LHCN-M2 (cell line): ENCODE measurements around the gene ALDH3A1. TPM values are rescaled to one million over a fixed set of nuclear protein-coding genes. Genes with fewer than 3 reads are reported as not detected.
"Not testable (repeated sequence)": the region's sequence is repeated elsewhere in the genome, so short reads cannot be mapped to it uniquely, and the experiment has no call there.

Experiments
- DNase-seq: peaks from one replicate; pipeline ENCODE4 v3.0.0-alpha.2; 2012; ENCODE audit warnings: low read depth
- polyA plus RNA-seq: library from polyadenylated mRNA; unstranded; fragments of >200 nt; gene quantifications from one replicate; pipeline ENCODE4 v1.2.1, GENCODE V29; 2012; ENCODE audit warnings: missing spikeins
- total RNA-seq: library from RNA; depleted of rRNA; stranded (reverse); fragments of >200 nt; gene quantifications from 2 replicates; pipeline ENCODE4 v1.2.3, GENCODE V29; 2014; rRNA removed

Gene ALDH3A1
- total RNA-seq, result not detected in 2 replicates
- polyA plus RNA-seq, result 0.10 TPM

GRCh38 chr17:19747829-19748806 lies at the start of gene ALDH3A1:
Gene ALDH3A1, minus strand, starts transcription at chr17:19748298. Its CDS starts 3,169 bp downstream, at chr17:19745129.
- peak; percentile 19 for DNase-seq

GRCh38 chr17:19796457-19796856 lies 48.4 kb upstream of the ALDH3A1 start:
- no peak for DNase-seq

- no peak for DNase-seq
These were observed 43.9 kb upstream of the ALDH3A1 start for GRCh38 chr17:19791918-19792550.

- DNase-seq, result peak; percentile 54
These were observed 39.7 kb upstream of the ALDH3A1 start for GRCh38 chr17:19787733-19788357.

- no peak for DNase-seq
These were observed 37.8 kb upstream of the ALDH3A1 start for GRCh38 chr17:19785854-19786253.

- no peak for DNase-seq
These were observed 33.7 kb upstream of the ALDH3A1 start for GRCh38 chr17:19781488-19782458.

GRCh38 chr17:19780846-19781245 lies 32.7 kb upstream of the ALDH3A1 start:
- DNase-seq, result peak; percentile 9

- no peak for DNase-seq
These were observed 25.4 kb upstream of the ALDH3A1 start for GRCh38 chr17:19773534-19773933.

GRCh38 chr17:19771971-19772630 lies 24.0 kb upstream of the ALDH3A1 start:
- DNase-seq, result no peak

GRCh38 chr17:19770985-19771735 lies 23.1 kb upstream of the ALDH3A1 start:
- no peak for DNase-seq

GRCh38 chr17:19769946-19770652 lies 22.0 kb upstream of the ALDH3A1 start:
- peak; percentile 57 for DNase-seq

GRCh38 chr17:19768046-19768782 lies 20.1 kb upstream of the ALDH3A1 start:
- DNase-seq, result no peak

- DNase-seq, result peak; percentile 37
These were observed 18.5 kb upstream of the ALDH3A1 start for GRCh38 chr17:19766421-19767270.

- no peak for DNase-seq
These were observed 17.9 kb upstream of the ALDH3A1 start for GRCh38 chr17:19766016-19766415.

GRCh38 chr17:19763991-19764390 lies 15.9 kb upstream of the ALDH3A1 start:
- DNase-seq, result not testable (repeated sequence)

- no peak for DNase-seq
These were observed 15.3 kb upstream of the ALDH3A1 start for GRCh38 chr17:19763416-19763815.

GRCh38 chr17:19762515-19762961 lies 14.4 kb upstream of the ALDH3A1 start:
- DNase-seq, result peak; percentile 37
